Astrocyte (in vitro differentiated cells and primary cell): ENCODE data around the gene MAP1B.

Source experiments
- EZH2 ChIP-seq: IDR thresholded peaks from 2 replicates; pipeline ENCODE4 v1.6.1; 2012; ENCODE audit warnings: mild to moderate bottlenecking, low read length, inconsistent platforms; ENCODE audit not compliant: insufficient read depth
- TF ChIP-seq, protein P1 (sequence below): IDR thresholded peaks from 2 replicates; pipeline ENCODE4 v1.5.1; 2011; ENCODE audit warnings: low read depth, mild to moderate bottlenecking, inconsistent platforms, low read length, moderate library complexity; ENCODE audit not compliant: insufficient read depth

- TF ChIP-seq, protein P1, sequence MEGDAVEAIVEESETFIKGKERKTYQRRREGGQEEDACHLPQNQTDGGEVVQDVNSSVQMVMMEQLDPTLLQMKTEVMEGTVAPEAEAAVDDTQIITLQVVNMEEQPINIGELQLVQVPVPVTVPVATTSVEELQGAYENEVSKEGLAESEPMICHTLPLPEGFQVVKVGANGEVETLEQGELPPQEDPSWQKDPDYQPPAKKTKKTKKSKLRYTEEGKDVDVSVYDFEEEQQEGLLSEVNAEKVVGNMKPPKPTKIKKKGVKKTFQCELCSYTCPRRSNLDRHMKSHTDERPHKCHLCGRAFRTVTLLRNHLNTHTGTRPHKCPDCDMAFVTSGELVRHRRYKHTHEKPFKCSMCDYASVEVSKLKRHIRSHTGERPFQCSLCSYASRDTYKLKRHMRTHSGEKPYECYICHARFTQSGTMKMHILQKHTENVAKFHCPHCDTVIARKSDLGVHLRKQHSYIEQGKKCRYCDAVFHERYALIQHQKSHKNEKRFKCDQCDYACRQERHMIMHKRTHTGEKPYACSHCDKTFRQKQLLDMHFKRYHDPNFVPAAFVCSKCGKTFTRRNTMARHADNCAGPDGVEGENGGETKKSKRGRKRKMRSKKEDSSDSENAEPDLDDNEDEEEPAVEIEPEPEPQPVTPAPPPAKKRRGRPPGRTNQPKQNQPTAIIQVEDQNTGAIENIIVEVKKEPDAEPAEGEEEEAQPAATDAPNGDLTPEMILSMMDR = no peak
- no peak for TF ChIP-seq EZH2
These were observed 109.5 kb downstream of the MAP1B start for GRCh38 chr5:72216756-72217155.
